HPDE6-E6E7 (cell line): ENCODE results near the gene EPHA7.
A peak's percentile ranks its signal among the peaks of the same experiment; 100 is the strongest.

Experiments used
- DNase-seq: peaks from one replicate; pipeline ENCODE4 v3.0.0; 2011; ENCODE audit warnings: missing footprints; ENCODE audit errors: extremely low spot score

The EPHA7 gene

GRCh38 chr6:93419304-93420162 is at the start of gene EPHA7:
Gene EPHA7, minus strand, starts transcription at chr6:93419559. Its CDS starts 218 bp downstream, at chr6:93419341.
- DNase-seq = peak; percentile 96

- no peak for DNase-seq
These were observed 48.9 kb upstream of the EPHA7 start for GRCh38 chr6:93468291-93468690.

- DNase-seq = no peak
These were observed 35.2 kb upstream of the EPHA7 start for GRCh38 chr6:93454533-93454932.

GRCh38 chr6:93453956-93454355 is 34.6 kb upstream of the EPHA7 start:
- no peak for DNase-seq

- no peak for DNase-seq
These were observed 28.5 kb upstream of the EPHA7 start for GRCh38 chr6:93447874-93448273.

GRCh38 chr6:93437491-93437890 is 18.1 kb upstream of the EPHA7 start:
- DNase-seq = no peak

- no peak for DNase-seq
These were observed 14.2 kb upstream of the EPHA7 start for GRCh38 chr6:93433592-93433991.

GRCh38 chr6:93424303-93425064 is 5.1 kb upstream of the EPHA7 start:
- no peak for DNase-seq

- DNase-seq = no peak
These were observed 4.2 kb upstream of the EPHA7 start for GRCh38 chr6:93423542-93423941.

- no peak for DNase-seq
These were observed 920 bp upstream of the EPHA7 start for GRCh38 chr6:93420163-93420795.

GRCh38 chr6:93418408-93419303 is 703 bp downstream of the EPHA7 start:
- DNase-seq = peak; percentile 13

- no peak for DNase-seq
These were observed 1.3 kb downstream of the EPHA7 start for GRCh38 chr6:93418033-93418407.

- peak; percentile 4 for DNase-seq
These were observed 1.8 kb downstream of the EPHA7 start for GRCh38 chr6:93417421-93418013.

- DNase-seq = peak; percentile 11
These were observed 2.6 kb downstream of the EPHA7 start for GRCh38 chr6:93416571-93417420.

- DNase-seq = no peak
These were observed 6.2 kb downstream of the EPHA7 start for GRCh38 chr6:93413190-93413589.

- no peak for DNase-seq
These were observed 6.9 kb downstream of the EPHA7 start for GRCh38 chr6:93412452-93412851.

- DNase-seq = no peak
These were observed 12.2 kb downstream of the EPHA7 start for GRCh38 chr6:93407186-93407585.

GRCh38 chr6:93403390-93403789 is 16.0 kb downstream of the EPHA7 start:
- no peak for DNase-seq

GRCh38 chr6:93398723-93399122 is 20.6 kb downstream of the EPHA7 start:
- no peak for DNase-seq

- DNase-seq = no peak
These were observed 24.9 kb downstream of the EPHA7 start for GRCh38 chr6:93394471-93394870.
